Cardiac muscle cell (in vitro differentiated cells and primary cell): Measurements from ENCODE around the gene DNAJC30. TPM values are rescaled to one million over a fixed set of nuclear protein-coding genes. Genes with fewer than 3 reads are reported as not detected.
"Not testable (repeated sequence)": the region's sequence is repeated elsewhere in the genome, so short reads cannot be mapped to it uniquely, and the experiment has no call there.

ENCODE experiments used
- DNase-seq, 2 donors: peaks; one replicate each; pipeline versions ENCODE4 v3.0.0 to v3.0.0-alpha.2; 2010 to 2017; ENCODE audit warnings: low read depth in 1 of 2, low spot score in 1 of 2
- H3K27ac ChIP-seq: fragments of 200-600 bp; sonication (generic); 2 replicates; pipeline ENCODE4 v1.5.1; 2016
- H3K27me3 ChIP-seq: fragments of 200-600 bp; sonication (generic); 2 replicates; pipeline ENCODE4 v1.6.0; 2016; ENCODE audit warnings: control low read depth
- H3K36me3 ChIP-seq: fragments of 200-600 bp; sonication (generic); 2 replicates; pipeline ENCODE4 v1.5.1; 2016; ENCODE audit warnings: control low read depth
- H3K4me1 ChIP-seq: fragments of 200-600 bp; sonication (generic); 2 replicates; pipeline ENCODE4 v1.8.1; 2017; ENCODE audit warnings: low read depth, mild to moderate bottlenecking, mixed run types
- H3K4me3 ChIP-seq: fragments of 200-600 bp; sonication (generic); 2 replicates; pipeline ENCODE4 v1.5.1; 2016; ENCODE audit warnings: mild to moderate bottlenecking
- H3K9me3 ChIP-seq: fragments of 200-600 bp; sonication (generic); 2 replicates; pipeline ENCODE4 v1.5.1; 2017; ENCODE audit warnings: low read depth, mild to moderate bottlenecking, control low read depth
- polyA plus RNA-seq: library from polyadenylated mRNA; unstranded; fragments of >200 nt; fragmentation: Nextera tagmentation; extraction: Ambion mirVana; gene quantifications from 2 replicates; pipeline ENCODE4 v1.2.1, GENCODE V29; 2016
- total RNA-seq: library from RNA; depleted of rRNA; stranded (reverse); fragments of >200 nt; gene quantifications from 2 replicates; pipeline ENCODE4 v1.2.3, GENCODE V29; 2016
- TF ChIP-seq, protein P1 (sequence below): IDR thresholded peaks from 2 replicates; pipeline ENCODE4 v1.5.1; 2012; ENCODE audit warnings: low read depth, mild to moderate bottlenecking, low read length

DNAJC30 gene
- total and polyA plus RNA-seq, 2 experiments from 2014 or later, result 10.1 to 23.4 TPM

DNA sequence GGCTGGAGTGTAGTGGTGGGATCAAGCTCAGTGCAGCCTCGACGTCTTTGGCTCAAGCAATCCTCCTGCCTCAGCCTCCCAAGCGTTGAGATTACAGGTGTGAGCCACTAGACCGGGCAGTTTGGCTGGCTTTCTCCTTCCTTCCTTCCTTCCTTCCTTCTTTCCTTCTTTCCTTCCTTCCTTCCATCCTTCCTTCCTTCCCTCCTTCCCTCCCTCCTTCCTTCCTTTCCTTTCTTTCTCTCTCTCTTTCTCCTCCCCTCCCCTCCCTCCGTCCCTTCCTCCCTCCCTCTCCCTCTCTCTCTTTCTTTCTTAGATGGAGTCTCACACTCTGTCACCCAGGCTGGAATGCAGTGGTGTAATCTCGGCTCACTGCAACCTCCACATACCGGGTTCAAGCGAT lies 23.3 kb downstream of the DNAJC30 start:
- Histone ChIP-seq H3K9me3 (no peaks in the 10 kb centered on the region), H3K4me3 (no peak overlapping the region), H3K27ac (no peak overlapping the region), H3K4me1 (no peaks in the 10 kb centered on the region), H3K36me3 (no peaks in the 10 kb centered on the region), H3K27me3 (no peaks in the 10 kb centered on the region)
- no peak for DNase-seq
- TF ChIP-seq, protein P1, sequence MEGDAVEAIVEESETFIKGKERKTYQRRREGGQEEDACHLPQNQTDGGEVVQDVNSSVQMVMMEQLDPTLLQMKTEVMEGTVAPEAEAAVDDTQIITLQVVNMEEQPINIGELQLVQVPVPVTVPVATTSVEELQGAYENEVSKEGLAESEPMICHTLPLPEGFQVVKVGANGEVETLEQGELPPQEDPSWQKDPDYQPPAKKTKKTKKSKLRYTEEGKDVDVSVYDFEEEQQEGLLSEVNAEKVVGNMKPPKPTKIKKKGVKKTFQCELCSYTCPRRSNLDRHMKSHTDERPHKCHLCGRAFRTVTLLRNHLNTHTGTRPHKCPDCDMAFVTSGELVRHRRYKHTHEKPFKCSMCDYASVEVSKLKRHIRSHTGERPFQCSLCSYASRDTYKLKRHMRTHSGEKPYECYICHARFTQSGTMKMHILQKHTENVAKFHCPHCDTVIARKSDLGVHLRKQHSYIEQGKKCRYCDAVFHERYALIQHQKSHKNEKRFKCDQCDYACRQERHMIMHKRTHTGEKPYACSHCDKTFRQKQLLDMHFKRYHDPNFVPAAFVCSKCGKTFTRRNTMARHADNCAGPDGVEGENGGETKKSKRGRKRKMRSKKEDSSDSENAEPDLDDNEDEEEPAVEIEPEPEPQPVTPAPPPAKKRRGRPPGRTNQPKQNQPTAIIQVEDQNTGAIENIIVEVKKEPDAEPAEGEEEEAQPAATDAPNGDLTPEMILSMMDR, result no peak

- H3K4me1 ChIP-seq, DNase-seq, H3K4me3 ChIP-seq, H3K27ac ChIP-seq, H3K36me3 ChIP-seq, H3K9me3 ChIP-seq: not testable (repeated sequence)
- peaks cover 17% of the 10 kb centered on the region for H3K27me3 ChIP-seq
Observed at GRCh38 chr7:73655309-73655708, 27.9 kb downstream of the DNAJC30 start.

DNA sequence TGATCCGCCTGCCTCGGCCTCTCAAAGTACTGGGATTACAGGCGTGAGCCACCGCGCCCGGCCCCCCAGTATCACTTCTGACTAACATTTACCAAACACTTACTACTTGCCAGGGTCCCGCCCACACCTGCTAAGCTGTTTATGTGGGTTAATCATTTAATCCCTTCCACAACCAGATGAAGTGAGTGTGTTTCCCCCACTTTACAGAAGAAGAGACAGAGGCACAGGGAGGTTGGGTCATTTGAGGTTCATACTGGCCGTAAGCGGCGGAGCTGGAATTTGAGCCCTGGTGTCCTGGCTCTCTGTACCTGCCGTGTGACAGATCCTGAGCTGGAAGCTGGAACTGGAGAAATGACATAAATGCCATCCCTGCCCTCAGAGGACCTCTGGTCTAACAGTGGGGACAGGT lies 30.7 kb downstream of the DNAJC30 start:
- no peak overlapping the region for H3K27ac ChIP-seq
- H3K9me3 ChIP-seq, result no peaks in the 10 kb centered on the region
- TF ChIP-seq, protein P1, result no peak
- no peaks in the 10 kb centered on the region for H3K36me3 ChIP-seq
- no peak overlapping the region for H3K4me3 ChIP-seq
- H3K4me1 ChIP-seq, result no peaks in the 10 kb centered on the region
- DNase-seq, result no peak
- H3K27me3 ChIP-seq, result peaks cover 45% of the 10 kb centered on the region

DNA sequence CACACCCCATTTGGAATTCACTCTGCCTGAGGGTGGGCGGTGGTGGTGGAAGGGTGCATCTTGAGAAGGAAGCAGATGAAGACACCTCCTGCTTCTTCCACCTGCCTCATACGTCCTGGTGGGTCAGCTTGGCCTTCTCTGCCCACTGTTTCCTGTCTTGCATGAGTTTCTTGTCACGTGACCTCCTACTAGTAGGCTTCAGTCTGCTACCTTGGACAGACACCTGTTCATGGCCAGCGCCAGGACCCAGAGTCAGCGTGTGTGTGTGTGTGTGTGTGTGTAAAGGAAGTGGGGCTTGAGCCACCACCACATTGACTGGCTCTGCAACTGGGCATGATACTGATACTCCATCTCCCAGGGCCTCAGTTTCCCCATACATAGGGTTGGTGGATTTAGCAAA lies 32.7 kb downstream of the DNAJC30 start:
- peaks cover 65% of the 10 kb centered on the region for H3K27me3 ChIP-seq
- TF ChIP-seq, protein P1, result no peak

DNA sequence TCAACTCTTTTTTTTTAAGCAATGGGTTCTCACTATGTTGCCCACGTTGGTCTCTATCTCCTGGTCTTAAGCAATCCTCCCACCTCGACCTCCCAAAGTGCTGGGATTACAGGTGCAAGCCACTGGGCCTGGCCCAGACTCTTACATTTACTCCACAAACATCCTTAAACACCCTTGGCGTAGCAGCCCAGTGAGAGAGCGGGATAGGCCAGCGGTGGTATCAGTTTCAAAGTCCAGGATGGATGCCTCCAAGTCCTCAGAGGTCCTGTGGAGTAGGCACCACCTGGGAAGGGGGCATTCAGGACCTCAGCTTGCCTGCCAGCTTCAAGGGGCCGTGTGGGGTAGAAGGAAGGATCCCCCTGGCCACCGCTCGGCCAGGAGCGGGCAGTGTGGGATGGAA lies 33.7 kb downstream of the DNAJC30 start:
- Histone ChIP-seq H3K27me3 (peaks cover 71% of the 10 kb centered on the region), H3K9me3 (no peaks in the 10 kb centered on the region), H3K4me1 (no peaks in the 10 kb centered on the region), H3K27ac (no peak overlapping the region), H3K36me3 (no peaks in the 10 kb centered on the region), H3K4me3 (no peak overlapping the region)
- no peak for DNase-seq
- TF ChIP-seq, protein P1, result no peak

More for the DNA sequence above, 32.7 kb downstream of the DNAJC30 start:
- H3K27ac ChIP-seq, result no peak overlapping the region
- no peaks in the 10 kb centered on the region for H3K36me3 ChIP-seq
- no peaks in the 10 kb centered on the region for H3K4me1 ChIP-seq
- no peaks in the 10 kb centered on the region for H3K9me3 ChIP-seq
- no peak for DNase-seq
- no peak overlapping the region for H3K4me3 ChIP-seq

- Histone ChIP-seq H3K9me3 (no peaks in the 10 kb centered on the region), H3K27me3 (peaks cover 75% of the 10 kb centered on the region), H3K4me1 (no peaks in the 10 kb centered on the region), H3K4me3 (no peak overlapping the region), H3K36me3 (no peaks in the 10 kb centered on the region), H3K27ac (no peak overlapping the region)
- DNase-seq, result no peak
- TF ChIP-seq, protein P1, result no peak
Observed at GRCh38 chr7:73648593-73649332, 34.5 kb downstream of the DNAJC30 start.
